K562 (cell line): ENCODE data around the gene LAMA3. TPM values are rescaled to one million over a fixed set of nuclear protein-coding genes. Genes with fewer than 3 reads are reported as not detected.

Source experiments
- ATAC-seq: fragments of 200-7000 bp; cut with Tn5 transposase; 3 replicates; pipeline ENCODE4 v1.9.1; 2020; ENCODE audit warnings: moderate library complexity
- BruUV-seq: library from RNA; stranded (reverse); fragments of 400-500 nt; replicated peaks from 2 replicates; lab custom pipeline; 2021; lab: Mats Ljungman, UMichigan
- CTCF ChIA-PET: fragments of 300-600 bp; formaldehyde crosslinking; extraction: SDS; loops from one replicate; lab custom pipeline; 2021; ENCODE audit warnings: low intra/inter-chr PET ratio; lab: Yijun Ruan, JAX
- POLR2A ChIA-PET: fragments of 300-600, 350-650 bp; sonication (Branson Sonifier 250); formaldehyde crosslinking; extraction: SDS; loops from one replicate; lab custom pipeline; 2021; ENCODE audit warnings: antibody characterized with exemption, inconsistent platforms; lab: Yijun Ruan, JAX
- DNase-seq, 4 experiments: peaks; one replicate each; pipeline versions ENCODE4 v3.0.0 to v3.0.0-alpha.2; 2011 to 2018; ENCODE audit warnings: low spot score in 3 of 4, mixed read lengths in 3 of 4; ENCODE audit errors: extremely low read depth in 1 of 4
- FAIRE-seq: peaks from 2 replicates; lab custom pipeline; 2011; peaks lifted over from hg19 to GRCh38; lab: Jason Lieb, UNC
- H2AFZ ChIP-seq: 2 replicates; pipeline ENCODE4 v1.6.0; 2011; ENCODE audit warnings: low read depth, low read length, control low read depth, inconsistent platforms
- H3K27ac ChIP-seq: fragments of 200-600 bp; 3 replicates; pipeline ENCODE4 v1.8.0; 2011; ENCODE audit warnings: low read depth, mild to moderate bottlenecking, control low read depth, inconsistent platforms, low read length, moderate library complexity, mixed read lengths; ENCODE audit errors: extremely low read depth
- H3K27me3 ChIP-seq, 2 experiments: fragments of 300-600 bp in 1 of 2; 2 replicates in 1 of 2; 3 replicates in 1 of 2; pipeline versions ENCODE4 v1.6.0 to v1.8.0; 2011; ENCODE audit warnings: inconsistent platforms in 2 of 2, low read length in 2 of 2, mild to moderate bottlenecking in 1 of 2, mixed read lengths in 1 of 2, moderate library complexity in 1 of 2; ENCODE audit not compliant: control insufficient read depth in 2 of 2, insufficient read depth in 2 of 2
- H3K36me3 ChIP-seq: fragments of 300-600 bp; 3 replicates; pipeline ENCODE4 v1.8.0; 2011; ENCODE audit warnings: mild to moderate bottlenecking, low read length, inconsistent platforms; ENCODE audit not compliant: control insufficient read depth, insufficient read depth
- H3K4me1 ChIP-seq, 2 experiments: fragments of 200-600 bp in 1 of 2; replicated peaks in 1 of 2; 2 replicates in 1 of 2; 3 replicates in 1 of 2; pipeline versions ENCODE4 v1.5.1 to v1.8.0; 2011; ENCODE audit warnings: inconsistent platforms in 2 of 2, low read length in 2 of 2, mild to moderate bottlenecking in 1 of 2, mixed read lengths in 1 of 2, moderate library complexity in 1 of 2; ENCODE audit not compliant: control insufficient read depth in 2 of 2, insufficient read depth in 2 of 2
- H3K4me2 ChIP-seq: 2 replicates; pipeline ENCODE4 v1.6.1; 2011; ENCODE audit warnings: low read length, control low read depth, inconsistent platforms, mixed read lengths; ENCODE audit not compliant: insufficient read depth
- H3K4me3 ChIP-seq: fragments of 200-600 bp; sonication (generic), shearing (Covaris generic); 2 replicates; pipeline ENCODE4 v1.5.1; 2016; ENCODE audit warnings: control low read depth, inconsistent platforms
- H3K79me2 ChIP-seq: fragments of 200-600 bp; 3 replicates; pipeline ENCODE4 v1.8.0; 2011; ENCODE audit warnings: low read length, inconsistent platforms; ENCODE audit not compliant: control insufficient read depth, insufficient read depth
- H3K9ac ChIP-seq, 2 experiments: 2 replicates each; pipeline versions ENCODE4 v1.6.0 to v1.6.1; 2011; ENCODE audit warnings: low read depth in 2 of 2, low read length in 2 of 2, control low read depth in 1 of 2, inconsistent platforms in 1 of 2, mild to moderate bottlenecking in 1 of 2, mixed read lengths in 1 of 2; ENCODE audit not compliant: insufficient read depth in 1 of 2
- H3K9me1 ChIP-seq: one replicate; pipeline ENCODE4 v1.6.0; 2011; ENCODE audit warnings: inconsistent platforms, mild to moderate bottlenecking, low read length, moderate library complexity; ENCODE audit not compliant: control insufficient read depth, insufficient read depth
- H3K9me3 ChIP-seq: replicated peaks from 2 replicates; pipeline ENCODE4 v1.5.1; 2011; ENCODE audit warnings: low read depth, low read length, inconsistent platforms; ENCODE audit not compliant: control insufficient read depth, insufficient read depth
- H4K20me1 ChIP-seq: replicated peaks from 2 replicates; pipeline ENCODE4 v1.6.1; 2011; ENCODE audit warnings: low read length, inconsistent platforms, mixed read lengths; ENCODE audit not compliant: control insufficient read depth, insufficient read depth
- FOXO4 ChIP-seq: fragments of 450-650 bp; formaldehyde crosslinking; IDR thresholded peaks from 2 replicates; pipeline ENCODE4 v1.4.0; 2020; ENCODE audit warnings: mild to moderate bottlenecking, moderate library complexity
- HNRNPK ChIP-seq: fragments of 200-400 bp; formaldehyde crosslinking; IDR thresholded peaks from one replicate; pipeline ENCODE4 v1.6.1; 2018; ENCODE audit warnings: mild to moderate bottlenecking, low read depth, low read length; ENCODE audit not compliant: poor library complexity, severe bottlenecking
- TAF7 ChIP-seq: fragments of 450-650 bp; IDR thresholded peaks from 2 replicates; pipeline ENCODE4 v1.6.1; 2016; ENCODE audit warnings: missing genetic modification characterization, missing compliant biosample characterization
- ZNF512 ChIP-seq: IDR thresholded peaks from 2 replicates; pipeline ENCODE4 v1.6.1; 2016; ENCODE audit warnings: missing genetic modification characterization, missing compliant biosample characterization
- WGBS: fragments of 100-300 bp; shearing (Covaris generic); methylation state at CpG from one replicate; pipeline ENCODE4 v1.1.6; 2016; ENCODE audit warnings: low coverage, mixed read lengths; ENCODE audit not compliant: insufficient coverage; ENCODE audit errors: missing lambda C conversion rate; 5-methylcytosine and 5-hydroxymethylcytosine counted together
- in situ Hi-C: fragments of 300-500 bp; cut with MboI; formaldehyde crosslinking; loops from 4 replicates; pipeline ENCODE4 v1.15.0; 2018; ENCODE audit warnings: inconsistent platforms, mixed read lengths
- intact Hi-C: fragments of 100-400 bp; cut with micrococcal nuclease; formaldehyde crosslinking; loops from 2 replicates; pipeline ENCODE4 v1.14.2; 2022
- polyA plus RNA-seq, 8 experiments: library from polyadenylated mRNA; depleted of rRNA in 4 of 8; stranded (reverse) in 5 of 8; unstranded in 3 of 8; fragments of >200 nt; fragmentation: Nextera tagmentation in 2 of 8; fragmentation: Illumina TruSeq in 1 of 8; extraction: Ambion mirVana in 2 of 8; extraction: Trizol in 1 of 8; gene quantifications; 2 replicates each; pipeline versions ENCODE4 v1.2.1 to v1.2.3, GENCODE V29; 2011 to 2014; ENCODE audit warnings: inconsistent platforms in 1 of 8, missing spikeins in 1 of 8
- total RNA-seq, 7 experiments: library from RNA; depleted of rRNA in 6 of 7; stranded (reverse); fragments of >200 nt in 6 of 7; fragmentation: Illumina TruSeq in 2 of 7; extraction: Trizol in 2 of 7; gene quantifications; 2 replicates each; pipeline versions ENCODE4 v1.2.1 to v1.2.3, GENCODE V29; 2011 to 2021; ENCODE audit warnings: low replicate concordance in 1 of 7
- TF ChIP-seq, protein P1 (sequence below): fragments of 450-650 bp; IDR thresholded peaks from 2 replicates; pipeline ENCODE4 v1.6.1; 2016; ENCODE audit warnings: mild to moderate bottlenecking, moderate library complexity

Gene LAMA3
- total and polyA plus RNA-seq, 9 of the 15 experiments (the other 6 are each of a cell fraction or from before 2014, with no cell fraction given), result 0.07 TPM; not detected in 8

DNA sequence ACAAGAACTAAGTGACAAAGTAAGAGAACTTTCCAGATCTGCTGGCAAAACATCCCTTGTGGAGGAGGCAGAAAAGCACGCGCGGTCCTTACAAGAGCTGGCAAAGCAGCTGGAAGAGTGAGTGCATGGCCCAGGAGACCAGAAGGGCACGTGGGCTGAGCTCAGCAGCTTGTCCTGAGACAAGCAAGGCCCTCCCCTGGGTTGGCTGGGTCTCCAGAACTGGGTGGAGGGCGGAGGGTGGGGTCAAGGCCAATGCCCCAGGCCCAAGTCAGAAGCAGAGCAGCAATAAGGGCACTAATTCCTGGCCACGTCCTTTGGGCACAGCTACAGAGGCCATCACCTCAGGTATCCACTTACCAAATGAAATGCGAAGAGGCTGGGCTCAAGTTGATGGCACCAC lies 214.7 kb downstream of the LAMA3 start:
- intact Hi-C loops, result no loop called here
- CTCF ChIA-PET, result no interaction called here
- Histone ChIP-seq H3K9me1 (no peaks in the 10 kb centered on the region), H3K4me3 (no peak overlapping the region), H3K4me2 (no peak overlapping the region), H3K27me3 (no peaks in the 10 kb centered on the region; a peak in 1 of 5 replicates), H3K27ac (no peak overlapping the region), H3K4me1 (no peaks in the 10 kb centered on the region), H2AFZ (no peak overlapping the region), H3K9ac (no peak overlapping the region), H3K9me3 (no peaks in the 10 kb centered on the region), H4K20me1 (no peaks in the 10 kb centered on the region), H3K36me3 (no peaks in the 10 kb centered on the region), H3K79me2 (no peaks in the 10 kb centered on the region)
- BruUV-seq, result no TSS peak
- DNase-seq (no peak), ATAC-seq (no peak), FAIRE-seq (no peak)
- 3% methylated on average over 7 of the region's 7 CpGs for WGBS
- in situ Hi-C loops, result no loop called here
- POLR2A ChIA-PET, result no interaction called here
- TF ChIP-seq HNRNPK (no peak), TAF7 (tag) (no peak), ZNF512 (tag) (no peak), FOXO4 (CRISPR knock-in tag) (no peak)
- TF ChIP-seq, protein P1, sequence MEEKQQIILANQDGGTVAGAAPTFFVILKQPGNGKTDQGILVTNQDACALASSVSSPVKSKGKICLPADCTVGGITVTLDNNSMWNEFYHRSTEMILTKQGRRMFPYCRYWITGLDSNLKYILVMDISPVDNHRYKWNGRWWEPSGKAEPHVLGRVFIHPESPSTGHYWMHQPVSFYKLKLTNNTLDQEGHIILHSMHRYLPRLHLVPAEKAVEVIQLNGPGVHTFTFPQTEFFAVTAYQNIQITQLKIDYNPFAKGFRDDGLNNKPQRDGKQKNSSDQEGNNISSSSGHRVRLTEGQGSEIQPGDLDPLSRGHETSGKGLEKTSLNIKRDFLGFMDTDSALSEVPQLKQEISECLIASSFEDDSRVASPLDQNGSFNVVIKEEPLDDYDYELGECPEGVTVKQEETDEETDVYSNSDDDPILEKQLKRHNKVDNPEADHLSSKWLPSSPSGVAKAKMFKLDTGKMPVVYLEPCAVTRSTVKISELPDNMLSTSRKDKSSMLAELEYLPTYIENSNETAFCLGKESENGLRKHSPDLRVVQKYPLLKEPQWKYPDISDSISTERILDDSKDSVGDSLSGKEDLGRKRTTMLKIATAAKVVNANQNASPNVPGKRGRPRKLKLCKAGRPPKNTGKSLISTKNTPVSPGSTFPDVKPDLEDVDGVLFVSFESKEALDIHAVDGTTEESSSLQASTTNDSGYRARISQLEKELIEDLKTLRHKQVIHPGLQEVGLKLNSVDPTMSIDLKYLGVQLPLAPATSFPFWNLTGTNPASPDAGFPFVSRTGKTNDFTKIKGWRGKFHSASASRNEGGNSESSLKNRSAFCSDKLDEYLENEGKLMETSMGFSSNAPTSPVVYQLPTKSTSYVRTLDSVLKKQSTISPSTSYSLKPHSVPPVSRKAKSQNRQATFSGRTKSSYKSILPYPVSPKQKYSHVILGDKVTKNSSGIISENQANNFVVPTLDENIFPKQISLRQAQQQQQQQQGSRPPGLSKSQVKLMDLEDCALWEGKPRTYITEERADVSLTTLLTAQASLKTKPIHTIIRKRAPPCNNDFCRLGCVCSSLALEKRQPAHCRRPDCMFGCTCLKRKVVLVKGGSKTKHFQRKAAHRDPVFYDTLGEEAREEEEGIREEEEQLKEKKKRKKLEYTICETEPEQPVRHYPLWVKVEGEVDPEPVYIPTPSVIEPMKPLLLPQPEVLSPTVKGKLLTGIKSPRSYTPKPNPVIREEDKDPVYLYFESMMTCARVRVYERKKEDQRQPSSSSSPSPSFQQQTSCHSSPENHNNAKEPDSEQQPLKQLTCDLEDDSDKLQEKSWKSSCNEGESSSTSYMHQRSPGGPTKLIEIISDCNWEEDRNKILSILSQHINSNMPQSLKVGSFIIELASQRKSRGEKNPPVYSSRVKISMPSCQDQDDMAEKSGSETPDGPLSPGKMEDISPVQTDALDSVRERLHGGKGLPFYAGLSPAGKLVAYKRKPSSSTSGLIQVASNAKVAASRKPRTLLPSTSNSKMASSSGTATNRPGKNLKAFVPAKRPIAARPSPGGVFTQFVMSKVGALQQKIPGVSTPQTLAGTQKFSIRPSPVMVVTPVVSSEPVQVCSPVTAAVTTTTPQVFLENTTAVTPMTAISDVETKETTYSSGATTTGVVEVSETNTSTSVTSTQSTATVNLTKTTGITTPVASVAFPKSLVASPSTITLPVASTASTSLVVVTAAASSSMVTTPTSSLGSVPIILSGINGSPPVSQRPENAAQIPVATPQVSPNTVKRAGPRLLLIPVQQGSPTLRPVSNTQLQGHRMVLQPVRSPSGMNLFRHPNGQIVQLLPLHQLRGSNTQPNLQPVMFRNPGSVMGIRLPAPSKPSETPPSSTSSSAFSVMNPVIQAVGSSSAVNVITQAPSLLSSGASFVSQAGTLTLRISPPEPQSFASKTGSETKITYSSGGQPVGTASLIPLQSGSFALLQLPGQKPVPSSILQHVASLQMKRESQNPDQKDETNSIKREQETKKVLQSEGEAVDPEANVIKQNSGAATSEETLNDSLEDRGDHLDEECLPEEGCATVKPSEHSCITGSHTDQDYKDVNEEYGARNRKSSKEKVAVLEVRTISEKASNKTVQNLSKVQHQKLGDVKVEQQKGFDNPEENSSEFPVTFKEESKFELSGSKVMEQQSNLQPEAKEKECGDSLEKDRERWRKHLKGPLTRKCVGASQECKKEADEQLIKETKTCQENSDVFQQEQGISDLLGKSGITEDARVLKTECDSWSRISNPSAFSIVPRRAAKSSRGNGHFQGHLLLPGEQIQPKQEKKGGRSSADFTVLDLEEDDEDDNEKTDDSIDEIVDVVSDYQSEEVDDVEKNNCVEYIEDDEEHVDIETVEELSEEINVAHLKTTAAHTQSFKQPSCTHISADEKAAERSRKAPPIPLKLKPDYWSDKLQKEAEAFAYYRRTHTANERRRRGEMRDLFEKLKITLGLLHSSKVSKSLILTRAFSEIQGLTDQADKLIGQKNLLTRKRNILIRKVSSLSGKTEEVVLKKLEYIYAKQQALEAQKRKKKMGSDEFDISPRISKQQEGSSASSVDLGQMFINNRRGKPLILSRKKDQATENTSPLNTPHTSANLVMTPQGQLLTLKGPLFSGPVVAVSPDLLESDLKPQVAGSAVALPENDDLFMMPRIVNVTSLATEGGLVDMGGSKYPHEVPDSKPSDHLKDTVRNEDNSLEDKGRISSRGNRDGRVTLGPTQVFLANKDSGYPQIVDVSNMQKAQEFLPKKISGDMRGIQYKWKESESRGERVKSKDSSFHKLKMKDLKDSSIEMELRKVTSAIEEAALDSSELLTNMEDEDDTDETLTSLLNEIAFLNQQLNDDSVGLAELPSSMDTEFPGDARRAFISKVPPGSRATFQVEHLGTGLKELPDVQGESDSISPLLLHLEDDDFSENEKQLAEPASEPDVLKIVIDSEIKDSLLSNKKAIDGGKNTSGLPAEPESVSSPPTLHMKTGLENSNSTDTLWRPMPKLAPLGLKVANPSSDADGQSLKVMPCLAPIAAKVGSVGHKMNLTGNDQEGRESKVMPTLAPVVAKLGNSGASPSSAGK, result no peak
